OCI-LY3 (cell line): ENCODE results near the gene COMMD7.

Experiments
- H2AFZ ChIP-seq: fragments of 200-600, 300-600 bp; shearing (Covaris generic); 2 replicates; pipeline ENCODE4 v1.6.0; 2014; ENCODE audit warnings: antibody characterized with exemption, low read depth, low read length
- H3K27ac ChIP-seq: fragments of 200-600, 300-600 bp; sonication (generic); 2 replicates; pipeline ENCODE4 v1.5.1; 2014; ENCODE audit warnings: mild to moderate bottlenecking, low read length, moderate library complexity, mixed read lengths
- H3K27me3 ChIP-seq: fragments of 200-600, 300-600 bp; sonication (generic); 2 replicates; pipeline ENCODE4 v1.6.1; 2014; ENCODE audit warnings: low read depth, low read length, mixed read lengths
- H3K36me3 ChIP-seq: fragments of 200-600, 300-600 bp; sonication (generic); replicated peaks from 2 replicates; pipeline ENCODE3; 2014; ENCODE audit warnings: low read depth, low read length, mixed read lengths
- H3K4me1 ChIP-seq: fragments of 300-600, 200-600 bp; sonication (generic); 2 replicates; pipeline ENCODE4 v1.6.1; 2014; ENCODE audit warnings: low read length, mixed read lengths
- H3K4me2 ChIP-seq: fragments of 200-600, 300-600 bp; sonication (generic); 2 replicates; pipeline ENCODE4 v1.6.1; 2014; ENCODE audit warnings: low read length, mixed read lengths
- H3K4me3 ChIP-seq: fragments of 300-600, 200-600 bp; sonication (generic); 2 replicates; pipeline ENCODE4 v1.5.1; 2014; ENCODE audit warnings: antibody characterized with exemption, mild to moderate bottlenecking, low read length, moderate library complexity
- H3K79me2 ChIP-seq: fragments of 300-600, 200-600 bp; shearing (Covaris generic); 2 replicates; pipeline ENCODE4 v1.6.1; 2014; ENCODE audit warnings: mild to moderate bottlenecking, low read length, mixed read lengths
- H3K9ac ChIP-seq: fragments of 300-600, 200-600 bp; shearing (Covaris generic); 2 replicates; pipeline ENCODE4 v1.6.0; 2014; ENCODE audit warnings: mild to moderate bottlenecking, low read length, moderate library complexity
- H3K9me3 ChIP-seq: fragments of 200-600, 300-600 bp; shearing (Covaris generic); 2 replicates; pipeline ENCODE4 v1.6.1; 2014; ENCODE audit warnings: low read length, mixed read lengths; ENCODE audit not compliant: insufficient read depth
- H4K20me1 ChIP-seq: fragments of 200-600, 300-600 bp; sonication (generic); 2 replicates; pipeline ENCODE4 v1.6.1; 2016; ENCODE audit warnings: low read length, mixed read lengths; ENCODE audit not compliant: insufficient read depth
- EZH2phosphoT487 ChIP-seq: fragments of 200-600 bp; shearing (Covaris generic); IDR thresholded peaks from 2 replicates; pipeline ENCODE4 v1.6.1; 2018; ENCODE audit warnings: antibody characterized with exemption, mixed run types, low read depth
- TF ChIP-seq, protein P1 (sequence below): fragments of 200-600, 300-600 bp; sonication (generic); IDR thresholded peaks from 2 replicates; pipeline ENCODE4 v1.5.1; 2014; ENCODE audit warnings: antibody characterized with exemption, low read length, low read depth

Gene COMMD7

GRCh38 chr20:32743237-32744112 lies at the start of gene COMMD7:
COMMD7 (minus strand) TSS chr20:32743467; CDS start chr20:32743391, 76 bp downstream.
- H3K4me3 ChIP-seq = peak within 1 kb of the TSS; percentile 79
- H3K27ac ChIP-seq = peak within 1 kb of the TSS; percentile 64
- H3K4me1 ChIP-seq = peaks cover 31% of the 10 kb centered on the region
- peak within 1 kb of the TSS; percentile 81 for H3K4me2 ChIP-seq
- no peak for TF ChIP-seq EZH2phosphoT487
- TF ChIP-seq, protein P1, sequence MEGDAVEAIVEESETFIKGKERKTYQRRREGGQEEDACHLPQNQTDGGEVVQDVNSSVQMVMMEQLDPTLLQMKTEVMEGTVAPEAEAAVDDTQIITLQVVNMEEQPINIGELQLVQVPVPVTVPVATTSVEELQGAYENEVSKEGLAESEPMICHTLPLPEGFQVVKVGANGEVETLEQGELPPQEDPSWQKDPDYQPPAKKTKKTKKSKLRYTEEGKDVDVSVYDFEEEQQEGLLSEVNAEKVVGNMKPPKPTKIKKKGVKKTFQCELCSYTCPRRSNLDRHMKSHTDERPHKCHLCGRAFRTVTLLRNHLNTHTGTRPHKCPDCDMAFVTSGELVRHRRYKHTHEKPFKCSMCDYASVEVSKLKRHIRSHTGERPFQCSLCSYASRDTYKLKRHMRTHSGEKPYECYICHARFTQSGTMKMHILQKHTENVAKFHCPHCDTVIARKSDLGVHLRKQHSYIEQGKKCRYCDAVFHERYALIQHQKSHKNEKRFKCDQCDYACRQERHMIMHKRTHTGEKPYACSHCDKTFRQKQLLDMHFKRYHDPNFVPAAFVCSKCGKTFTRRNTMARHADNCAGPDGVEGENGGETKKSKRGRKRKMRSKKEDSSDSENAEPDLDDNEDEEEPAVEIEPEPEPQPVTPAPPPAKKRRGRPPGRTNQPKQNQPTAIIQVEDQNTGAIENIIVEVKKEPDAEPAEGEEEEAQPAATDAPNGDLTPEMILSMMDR = no peak
- H3K36me3 ChIP-seq = no peaks in the 10 kb centered on the region
- H3K9me3 ChIP-seq = no peaks in the 10 kb centered on the region
- no peaks in the 10 kb centered on the region for H4K20me1 ChIP-seq
- peaks cover 12% of the 10 kb centered on the region; the same call in 1 of the 2 replicates for H3K79me2 ChIP-seq
- H3K9ac ChIP-seq = peak within 1 kb of the TSS; percentile 92
- peak within 1 kb of the TSS; percentile 64; the same call in 1 of the 2 replicates for H2AFZ ChIP-seq
- no peaks in the 10 kb centered on the region for H3K27me3 ChIP-seq

- Histone ChIP-seq H3K4me2 (no peak overlapping the region), H3K4me1 (peaks cover 19% of the 10 kb centered on the region), H3K27me3 (no peaks in the 10 kb centered on the region), H4K20me1 (no peaks in the 10 kb centered on the region), H3K9ac (no peak overlapping the region), H3K27ac (no peak overlapping the region), H3K9me3 (no peaks in the 10 kb centered on the region), H3K36me3 (no peaks in the 10 kb centered on the region), H2AFZ (no peak overlapping the region), H3K4me3 (no peak overlapping the region), H3K79me2 (no peaks in the 10 kb centered on the region)
- TF ChIP-seq, protein P1 = no peak
- no peak for TF ChIP-seq EZH2phosphoT487
Measured at GRCh38 chr20:32792731-32793458, 49.6 kb upstream of the COMMD7 start.

DNA sequence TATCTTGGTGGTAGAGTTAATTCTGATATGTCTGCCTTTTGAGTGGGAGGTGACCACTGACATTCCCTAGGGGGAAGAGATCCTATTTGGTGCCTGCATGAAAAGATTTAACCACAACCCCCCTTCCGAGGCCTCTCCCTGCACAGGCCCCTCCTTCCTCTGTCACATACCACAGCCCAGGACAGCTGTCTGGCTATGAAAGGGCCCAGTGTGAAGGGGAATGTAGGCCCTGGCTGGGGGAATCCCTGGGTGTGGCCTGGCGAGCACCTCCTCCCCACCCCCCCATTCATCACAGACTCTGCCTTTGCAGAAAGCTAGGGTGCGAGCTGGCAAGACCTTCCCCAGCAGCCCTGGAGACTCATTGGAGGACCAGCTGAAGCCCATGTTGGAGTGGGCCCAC lies 49.0 kb upstream of the COMMD7 start:
- Histone ChIP-seq H3K9ac (no peak overlapping the region), H3K36me3 (no peaks in the 10 kb centered on the region), H3K9me3 (no peaks in the 10 kb centered on the region), H3K27me3 (no peaks in the 10 kb centered on the region), H3K79me2 (no peaks in the 10 kb centered on the region), H4K20me1 (no peaks in the 10 kb centered on the region), H3K27ac (no peak overlapping the region), H2AFZ (no peak overlapping the region), H3K4me3 (no peak overlapping the region), H3K4me1 (peaks cover 19% of the 10 kb centered on the region), H3K4me2 (no peak overlapping the region)
- TF ChIP-seq EZH2phosphoT487 = no peak
- TF ChIP-seq, protein P1 = no peak

DNA sequence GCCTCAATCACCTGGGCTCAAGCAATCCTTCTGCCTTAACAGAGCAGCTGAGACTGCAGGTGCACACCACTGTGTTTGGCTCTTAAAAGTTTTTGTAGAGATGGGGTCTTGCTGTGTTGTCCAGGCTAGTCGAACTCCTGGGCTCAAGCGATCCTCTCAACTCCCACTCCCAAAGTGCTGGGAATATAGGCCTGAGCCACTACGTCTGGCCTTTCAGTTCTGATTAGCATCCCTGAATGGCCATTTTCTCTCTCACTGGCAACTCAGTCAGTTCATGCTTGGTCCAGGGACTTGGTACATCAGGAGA lies 47.4 kb upstream of the COMMD7 start:
- Histone ChIP-seq H4K20me1 (no peaks in the 10 kb centered on the region), H3K36me3 (no peaks in the 10 kb centered on the region), H3K27ac (no peak overlapping the region)

More for the DNA sequence above, 47.4 kb upstream of the COMMD7 start:
- Histone ChIP-seq H3K9me3 (no peaks in the 10 kb centered on the region), H3K4me2 (no peak overlapping the region), H3K4me1 (peaks cover 19% of the 10 kb centered on the region), H2AFZ (no peak overlapping the region), H3K4me3 (no peak overlapping the region), H3K27me3 (no peaks in the 10 kb centered on the region), H3K79me2 (no peaks in the 10 kb centered on the region), H3K9ac (no peak overlapping the region)
- TF ChIP-seq, protein P1 = no peak
- TF ChIP-seq EZH2phosphoT487 = no peak
